DND-41 (cell line): ENCODE data around the gene PEPD.

ENCODE experiments used
- ATAC-seq: fragments of 200-7000 bp; cut with Tn5 transposase; 3 replicates; pipeline ENCODE4 v1.9.1; 2021; ENCODE audit warnings: low read depth; ENCODE audit not compliant: insufficient read depth
- DNase-seq: peaks from one replicate; pipeline ENCODE4 v3.0.0-alpha.2; 2020
- H2AFZ ChIP-seq: 2 replicates; pipeline ENCODE4 v1.6.0; 2012; ENCODE audit warnings: low read depth, low read length
- H3K27ac ChIP-seq: 2 replicates; pipeline ENCODE4 v1.5.1; 2012; ENCODE audit warnings: low read length, inconsistent platforms
- H3K27me3 ChIP-seq: fragments of 200-600 bp; sonication (generic); 2 replicates; pipeline ENCODE4 v1.6.0; 2012; ENCODE audit warnings: low read length, mild to moderate bottlenecking, inconsistent platforms; ENCODE audit not compliant: insufficient read depth, poor library complexity
- H3K36me3 ChIP-seq: 2 replicates; pipeline ENCODE4 v1.5.1; 2012; ENCODE audit warnings: low read length, inconsistent platforms; ENCODE audit not compliant: insufficient read depth
- H3K4me1 ChIP-seq: 2 replicates; pipeline ENCODE4 v1.5.1; 2012; ENCODE audit warnings: mild to moderate bottlenecking, low read length; ENCODE audit not compliant: insufficient read depth
- H3K4me2 ChIP-seq: 2 replicates; pipeline ENCODE4 v1.6.0; 2012; ENCODE audit warnings: mild to moderate bottlenecking, moderate library complexity, low read length, inconsistent platforms; ENCODE audit not compliant: insufficient read depth
- H3K4me3 ChIP-seq, 2 experiments: fragments of 200-600 bp in 1 of 2; shearing (Covaris generic) in 1 of 2; 2 replicates each; pipeline ENCODE4 v1.5.1; 2012 to 2016; ENCODE audit warnings: inconsistent platforms in 2 of 2, low read length in 2 of 2, mild to moderate bottlenecking in 2 of 2, low read depth in 1 of 2, moderate library complexity in 1 of 2
- H3K79me2 ChIP-seq: 2 replicates; pipeline ENCODE4 v1.6.0; 2012; ENCODE audit warnings: low read length, inconsistent platforms; ENCODE audit not compliant: insufficient read depth
- H3K9ac ChIP-seq: 2 replicates; pipeline ENCODE4 v1.6.0; 2012; ENCODE audit warnings: low read depth, mild to moderate bottlenecking, inconsistent platforms, low read length, moderate library complexity
- H3K9me3 ChIP-seq: 2 replicates; pipeline ENCODE4 v1.5.1; 2012; ENCODE audit warnings: low read length, moderate library complexity, mild to moderate bottlenecking, inconsistent platforms; ENCODE audit not compliant: insufficient read depth, severe bottlenecking
- H4K20me1 ChIP-seq: 2 replicates; pipeline ENCODE4 v1.6.0; 2012; ENCODE audit warnings: low read length; ENCODE audit not compliant: insufficient read depth
- CTCF ChIP-seq: IDR thresholded peaks from 2 replicates; pipeline ENCODE4 v1.5.1; 2012; ENCODE audit warnings: borderline replicate concordance, low read length, moderate library complexity, mild to moderate bottlenecking; ENCODE audit not compliant: poor library complexity, severe bottlenecking; ENCODE audit errors: extremely low read depth
- EZH2 ChIP-seq: IDR thresholded peaks from 3 replicates; pipeline ENCODE4 v1.6.1; 2012; ENCODE audit warnings: borderline replicate concordance, low read depth, mild to moderate bottlenecking, moderate library complexity, low read length, inconsistent platforms; ENCODE audit not compliant: severe bottlenecking

The PEPD gene

GRCh38 chr19:33386361-33386858 is 135.2 kb downstream of the PEPD start:
- Histone ChIP-seq H3K4me1 (no peaks in the 10 kb centered on the region), H2AFZ (no peak overlapping the region), H3K36me3 (peaks cover 40% of the 10 kb centered on the region), H3K4me2 (no peak overlapping the region), H3K9ac (no peak overlapping the region), H3K27ac (no peak overlapping the region), H4K20me1 (peaks cover 83% of the 10 kb centered on the region), H3K4me3 (no peak overlapping the region), H3K79me2 (peaks cover 79% of the 10 kb centered on the region), H3K9me3 (no peaks in the 10 kb centered on the region), H3K27me3 (no peaks in the 10 kb centered on the region)
- no peak for DNase-seq
- no peak for TF ChIP-seq CTCF
- TF ChIP-seq EZH2 = no peak
- ATAC-seq = no peak

GRCh38 chr19:33385956-33386355 is 135.6 kb downstream of the PEPD start:
- Histone ChIP-seq H3K4me3 (no peak overlapping the region), H2AFZ (no peak overlapping the region), H3K79me2 (peaks cover 81% of the 10 kb centered on the region), H3K27ac (no peak overlapping the region), H4K20me1 (peaks cover 83% of the 10 kb centered on the region), H3K4me2 (no peak overlapping the region), H3K27me3 (no peaks in the 10 kb centered on the region), H3K36me3 (peaks cover 44% of the 10 kb centered on the region), H3K9me3 (no peaks in the 10 kb centered on the region), H3K9ac (no peak overlapping the region), H3K4me1 (no peaks in the 10 kb centered on the region)
- ATAC-seq = no peak
- DNase-seq = no peak
- TF ChIP-seq EZH2 (no peak), CTCF (no peak)

- DNase-seq (no peak), ATAC-seq (no peak)
- Histone ChIP-seq H3K9me3 (no peaks in the 10 kb centered on the region), H4K20me1 (peaks cover 84% of the 10 kb centered on the region), H3K9ac (no peak overlapping the region), H3K4me3 (no peak overlapping the region), H3K27ac (no peak overlapping the region), H3K79me2 (peaks cover 88% of the 10 kb centered on the region), H3K36me3 (peaks cover 51% of the 10 kb centered on the region), H3K4me1 (no peaks in the 10 kb centered on the region), H2AFZ (no peak overlapping the region), H3K27me3 (no peaks in the 10 kb centered on the region), H3K4me2 (no peak overlapping the region)
- TF ChIP-seq EZH2 (no peak), CTCF (no peak)
Measured at GRCh38 chr19:33384983-33385382, 136.6 kb downstream of the PEPD start.
